ENCODE measurements around the gene WNK2.

WNK2 gene

DNA sequence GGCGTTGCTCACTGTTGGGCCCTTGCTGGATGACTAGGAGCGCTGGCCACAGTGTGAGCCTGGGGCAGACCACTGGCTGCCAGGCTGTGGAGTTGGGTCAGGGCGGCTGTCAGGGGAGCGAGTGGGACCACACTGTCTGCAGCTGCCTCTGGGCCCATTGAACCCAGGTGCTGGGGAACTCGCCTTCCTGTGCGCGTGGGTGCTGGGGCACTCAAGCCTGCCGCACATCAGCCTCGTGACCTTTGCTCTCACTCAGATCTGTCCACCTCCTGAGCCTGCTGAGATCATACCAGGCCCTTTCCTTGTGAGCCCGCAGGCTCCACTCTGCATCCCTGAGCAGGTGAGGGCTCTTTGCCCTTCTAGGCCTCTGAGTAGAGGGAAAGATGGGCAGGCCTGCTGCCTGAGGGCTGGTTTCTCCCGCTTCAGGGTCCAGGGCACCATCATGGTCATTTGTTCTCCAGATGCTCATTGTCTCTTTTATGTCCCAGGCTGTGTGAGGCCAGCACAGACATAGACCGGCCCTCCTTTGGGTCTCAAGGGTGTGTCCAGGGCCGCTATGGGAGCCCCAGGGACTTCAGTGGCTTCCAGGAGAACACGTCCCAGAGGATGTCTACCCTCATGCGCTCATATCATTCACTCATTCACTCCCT is 26.5 kb downstream of the WNK2 start:
- DNase-seq (ENCODE audit: insufficient read length, low spot score), result no peak
- TF ChIP-seq POLR2AphosphoS5 (IDR thresholded peaks at IDR 0.05; ENCODE audit: low read depth, low read length) (no peak), PAX5 (IDR thresholded peaks at IDR 0.05; ENCODE audit: insufficient read depth, low read length, severe bottlenecking) (no peak), POLR2A (IDR thresholded peaks at IDR 0.05; ENCODE audit: low read depth, low read length) (no peak), POU2F2 (IDR thresholded peaks at IDR 0.05; ENCODE audit: low read depth, low read length) (no peak), SPI1 (IDR thresholded peaks at IDR 0.05; ENCODE audit: low read depth, low read length) (no peak), TAF1 (IDR thresholded peaks at IDR 0.05; ENCODE audit: low read depth, low read length) (no peak)
- FAIRE-seq, result no peak

DNA sequence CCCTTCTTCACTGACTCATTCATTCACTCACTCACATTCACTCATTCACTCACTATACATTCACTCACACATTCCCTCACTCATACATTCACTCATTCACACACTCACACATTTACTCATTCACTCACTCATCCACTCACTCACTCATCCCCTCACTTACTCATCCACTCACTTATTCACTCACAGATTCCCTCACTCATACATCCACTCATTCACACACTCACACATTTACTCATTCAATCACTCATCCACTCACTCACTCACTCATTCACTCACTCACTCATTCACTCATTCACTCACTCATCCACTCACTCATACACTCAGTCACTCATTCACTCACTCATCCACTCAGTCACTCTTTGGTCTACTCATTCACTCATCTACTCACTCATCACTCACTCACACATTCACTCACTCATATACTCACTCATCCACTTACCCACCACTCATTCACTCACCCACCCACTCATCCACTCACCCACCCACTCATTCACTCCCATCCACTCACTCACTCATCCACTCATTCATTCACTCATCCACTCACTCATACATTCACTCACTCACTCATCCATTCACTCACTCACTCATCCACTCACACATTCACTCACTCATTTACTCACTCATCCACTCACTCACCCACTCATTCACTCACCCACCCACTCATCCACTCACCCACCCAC is 27.2 kb downstream of the WNK2 start:
- FAIRE-seq (peak; percentile 64), DNase-seq (ENCODE audit: insufficient read length, low spot score) (no peak)
- TF ChIP-seq SPI1 (IDR thresholded peaks at IDR 0.05; ENCODE audit: low read depth, low read length) (no peak), POLR2A (IDR thresholded peaks at IDR 0.05; ENCODE audit: low read depth, low read length) (no peak), PAX5 (IDR thresholded peaks at IDR 0.05; ENCODE audit: insufficient read depth, low read length, severe bottlenecking) (no peak), POU2F2 (IDR thresholded peaks at IDR 0.05; ENCODE audit: low read depth, low read length) (no peak), POLR2AphosphoS5 (IDR thresholded peaks at IDR 0.05; ENCODE audit: low read depth, low read length) (no peak), TAF1 (IDR thresholded peaks at IDR 0.05; ENCODE audit: low read depth, low read length) (no peak)

DNA sequence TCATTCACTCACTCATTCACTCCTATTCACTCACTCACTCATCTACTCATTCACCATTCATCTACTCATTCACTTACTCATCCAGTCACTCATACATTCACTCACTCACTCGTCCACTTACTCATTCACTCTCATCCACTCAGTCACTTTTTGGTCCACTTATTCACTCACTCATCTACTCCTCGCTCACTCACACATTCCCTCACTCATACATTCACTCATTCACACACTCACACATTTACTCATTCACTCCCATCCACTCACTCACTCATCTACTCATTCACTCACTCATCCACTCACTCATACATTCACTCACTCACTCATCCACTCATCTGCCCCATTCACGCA is 27.7 kb downstream of the WNK2 start:
- no peak for TF ChIP-seq POLR2A (IDR thresholded peaks at IDR 0.05; ENCODE audit: low read depth, low read length)
- no peak for TF ChIP-seq SPI1 (IDR thresholded peaks at IDR 0.05; ENCODE audit: low read depth, low read length)
- TF ChIP-seq POLR2AphosphoS5 (IDR thresholded peaks at IDR 0.05; ENCODE audit: low read depth, low read length), result no peak
- no peak for TF ChIP-seq PAX5 (IDR thresholded peaks at IDR 0.05; ENCODE audit: insufficient read depth, low read length, severe bottlenecking)
- no peak for TF ChIP-seq POU2F2 (IDR thresholded peaks at IDR 0.05; ENCODE audit: low read depth, low read length)
- TF ChIP-seq TAF1 (IDR thresholded peaks at IDR 0.05; ENCODE audit: low read depth, low read length), result no peak
- peak; percentile 38 for FAIRE-seq
- DNase-seq (ENCODE audit: insufficient read length, low spot score), result no peak

DNA sequence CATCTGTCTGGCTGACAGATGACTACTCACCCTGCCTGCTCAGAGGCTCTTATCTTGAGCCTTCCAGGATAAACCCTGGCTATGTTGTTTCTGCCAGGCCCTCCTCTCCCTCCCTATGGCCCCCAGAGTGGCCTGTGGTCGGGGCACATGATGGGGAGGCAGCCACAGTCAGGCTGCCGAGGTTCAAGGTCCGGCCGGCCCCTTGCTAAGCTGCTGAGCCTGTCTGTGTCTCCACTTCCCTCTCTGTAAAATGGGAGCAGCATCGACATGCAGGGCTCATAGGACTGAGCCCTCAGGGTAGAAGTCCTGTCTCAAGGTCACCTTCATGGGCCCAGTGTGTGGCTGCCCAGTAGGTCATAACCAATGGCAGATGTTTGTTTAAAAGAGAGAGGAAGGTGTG is 28.5 kb downstream of the WNK2 start:
- no peak for DNase-seq (ENCODE audit: insufficient read length, low spot score)
- no peak for FAIRE-seq
- TF ChIP-seq PAX5 (IDR thresholded peaks at IDR 0.05; ENCODE audit: insufficient read depth, low read length, severe bottlenecking), result no peak
- no peak for TF ChIP-seq TAF1 (IDR thresholded peaks at IDR 0.05; ENCODE audit: low read depth, low read length)
- TF ChIP-seq POLR2A (IDR thresholded peaks at IDR 0.05; ENCODE audit: low read depth, low read length), result no peak
- no peak for TF ChIP-seq POU2F2 (IDR thresholded peaks at IDR 0.05; ENCODE audit: low read depth, low read length)
- no peak for TF ChIP-seq SPI1 (IDR thresholded peaks at IDR 0.05; ENCODE audit: low read depth, low read length)
- no peak for TF ChIP-seq POLR2AphosphoS5 (IDR thresholded peaks at IDR 0.05; ENCODE audit: low read depth, low read length)

GRCh38 chr9:93216073-93216365 is 32.1 kb downstream of the WNK2 start:
- DNase-seq (ENCODE audit: insufficient read length, low spot score), result no peak
- no peak for FAIRE-seq
- TF ChIP-seq POU2F2 (IDR thresholded peaks at IDR 0.05; ENCODE audit: low read depth, low read length) (no peak), POLR2AphosphoS5 (IDR thresholded peaks at IDR 0.05; ENCODE audit: low read depth, low read length) (no peak), POLR2A (IDR thresholded peaks at IDR 0.05; ENCODE audit: low read depth, low read length) (no peak), SPI1 (IDR thresholded peaks at IDR 0.05; ENCODE audit: low read depth, low read length) (no peak), TAF1 (IDR thresholded peaks at IDR 0.05; ENCODE audit: low read depth, low read length) (no peak), PAX5 (IDR thresholded peaks at IDR 0.05; ENCODE audit: insufficient read depth, low read length, severe bottlenecking) (no peak)

DNA sequence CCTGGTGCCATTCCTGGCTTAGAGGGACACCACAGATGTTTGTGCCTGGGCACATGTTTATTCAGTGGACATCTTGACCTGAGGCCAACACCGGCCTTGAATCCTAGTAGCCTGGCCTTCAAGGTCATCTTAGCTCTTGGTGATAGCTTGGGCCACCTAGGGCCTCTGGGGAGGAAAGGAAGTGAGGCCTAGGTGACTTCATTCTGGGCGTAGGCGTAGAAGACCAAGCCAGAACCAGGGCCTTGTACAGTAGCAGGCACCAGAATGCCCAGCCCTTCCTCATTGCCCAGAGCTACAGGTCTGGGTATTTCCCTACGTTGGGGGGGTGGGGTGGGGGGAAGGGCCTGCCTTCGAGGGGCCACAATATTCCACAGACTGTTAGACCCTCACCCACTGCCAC is 33.8 kb downstream of the WNK2 start:
- no peak for DNase-seq (ENCODE audit: insufficient read length, low spot score)
- no peak for FAIRE-seq
- TF ChIP-seq TAF1 (IDR thresholded peaks at IDR 0.05; ENCODE audit: low read depth, low read length), result no peak
- TF ChIP-seq POLR2AphosphoS5 (IDR thresholded peaks at IDR 0.05; ENCODE audit: low read depth, low read length), result no peak
- TF ChIP-seq PAX5 (IDR thresholded peaks at IDR 0.05; ENCODE audit: insufficient read depth, low read length, severe bottlenecking), result no peak
- TF ChIP-seq POLR2A (IDR thresholded peaks at IDR 0.05; ENCODE audit: low read depth, low read length), result no peak
- no peak for TF ChIP-seq SPI1 (IDR thresholded peaks at IDR 0.05; ENCODE audit: low read depth, low read length)
- TF ChIP-seq POU2F2 (IDR thresholded peaks at IDR 0.05; ENCODE audit: low read depth, low read length), result no peak

DNA sequence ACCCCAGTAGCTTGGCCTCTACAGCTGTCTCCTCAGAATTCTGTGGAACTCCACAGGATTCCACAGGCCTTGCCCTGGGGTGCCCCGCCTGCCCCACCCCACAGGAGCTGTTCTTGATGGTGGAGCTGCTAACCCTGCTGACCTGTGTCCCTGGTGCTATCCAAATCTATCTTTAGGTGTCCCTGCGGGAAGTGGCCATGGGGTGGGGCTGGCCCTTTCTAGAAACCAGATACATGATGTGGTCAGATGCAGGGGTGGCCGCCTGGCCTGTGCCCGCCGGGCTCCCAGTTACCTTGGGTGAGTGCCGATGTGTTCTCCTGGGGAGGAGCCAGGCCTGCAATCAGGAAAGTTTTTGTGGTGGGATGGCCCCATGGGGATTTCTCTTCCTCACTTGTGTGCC is 34.2 kb downstream of the WNK2 start:
- no peak for TF ChIP-seq POLR2A (IDR thresholded peaks at IDR 0.05; ENCODE audit: low read depth, low read length)
- TF ChIP-seq POLR2AphosphoS5 (IDR thresholded peaks at IDR 0.05; ENCODE audit: low read depth, low read length), result no peak
- no peak for TF ChIP-seq TAF1 (IDR thresholded peaks at IDR 0.05; ENCODE audit: low read depth, low read length)
- no peak for TF ChIP-seq SPI1 (IDR thresholded peaks at IDR 0.05; ENCODE audit: low read depth, low read length)
- no peak for TF ChIP-seq POU2F2 (IDR thresholded peaks at IDR 0.05; ENCODE audit: low read depth, low read length)
- no peak for TF ChIP-seq PAX5 (IDR thresholded peaks at IDR 0.05; ENCODE audit: insufficient read depth, low read length, severe bottlenecking)
- FAIRE-seq (no peak), DNase-seq (ENCODE audit: insufficient read length, low spot score) (no peak)

DNA sequence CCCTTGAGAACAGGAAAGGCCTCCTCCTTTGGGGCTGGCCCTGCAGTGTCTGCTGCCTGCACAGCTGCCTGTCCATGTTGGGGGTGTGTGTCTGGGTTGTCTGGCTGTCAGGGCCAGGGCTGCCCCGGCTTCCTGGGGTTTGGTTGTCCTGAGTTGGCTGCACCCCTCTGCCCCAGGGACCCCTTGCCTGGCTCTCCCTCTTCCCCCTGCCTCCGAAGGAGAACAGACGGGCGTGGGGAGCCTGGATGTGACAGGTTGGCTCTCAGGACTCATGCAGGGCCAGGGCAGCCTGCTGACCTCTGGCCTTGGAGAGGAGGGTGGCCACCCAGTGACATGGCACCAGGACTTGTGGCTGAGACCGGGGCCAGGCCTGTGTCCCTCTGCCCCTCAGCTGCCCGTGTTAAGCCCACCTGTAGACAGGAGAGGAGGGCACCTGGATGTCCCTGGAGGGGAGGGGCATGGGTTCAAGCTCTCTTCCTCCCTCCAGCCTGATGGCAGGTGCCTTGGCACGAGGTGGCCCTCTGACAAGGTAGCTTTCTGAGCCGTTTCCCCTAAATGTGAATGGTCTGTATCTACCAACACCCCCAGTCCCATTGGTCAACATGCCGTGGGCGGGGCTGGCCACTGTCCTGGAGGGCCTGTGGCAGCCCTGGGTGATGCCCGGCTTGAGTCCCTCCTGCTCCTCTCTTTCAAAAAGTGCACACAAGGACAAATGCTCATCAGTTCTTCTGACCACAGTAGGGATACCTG is 34.9 kb downstream of the WNK2 start:
- TF ChIP-seq SPI1 (IDR thresholded peaks at IDR 0.05; ENCODE audit: low read depth, low read length) (no peak), POLR2A (IDR thresholded peaks at IDR 0.05; ENCODE audit: low read depth, low read length) (no peak), TAF1 (IDR thresholded peaks at IDR 0.05; ENCODE audit: low read depth, low read length) (no peak), POLR2AphosphoS5 (IDR thresholded peaks at IDR 0.05; ENCODE audit: low read depth, low read length) (no peak), POU2F2 (IDR thresholded peaks at IDR 0.05; ENCODE audit: low read depth, low read length) (no peak), PAX5 (IDR thresholded peaks at IDR 0.05; ENCODE audit: insufficient read depth, low read length, severe bottlenecking) (no peak)
- DNase-seq (ENCODE audit: insufficient read length, low spot score) (no peak), FAIRE-seq (no peak)

- no peak for DNase-seq (ENCODE audit: insufficient read length, low spot score)
- TF ChIP-seq TAF1 (IDR thresholded peaks at IDR 0.05; ENCODE audit: low read depth, low read length) (no peak), POLR2AphosphoS5 (IDR thresholded peaks at IDR 0.05; ENCODE audit: low read depth, low read length) (no peak), PAX5 (IDR thresholded peaks at IDR 0.05; ENCODE audit: insufficient read depth, low read length, severe bottlenecking) (no peak), SPI1 (IDR thresholded peaks at IDR 0.05; ENCODE audit: low read depth, low read length) (no peak), POU2F2 (IDR thresholded peaks at IDR 0.05; ENCODE audit: low read depth, low read length) (no peak), POLR2A (IDR thresholded peaks at IDR 0.05; ENCODE audit: low read depth, low read length) (no peak)
- FAIRE-seq, result no peak
Measured at GRCh38 chr9:93219692-93220091, 35.8 kb downstream of the WNK2 start.
